HepG2 (cell line): ENCODE results near the gene PATL2. TPM values are rescaled to one million over a fixed set of nuclear protein-coding genes. Genes with fewer than 3 reads are reported as not detected.

ENCODE experiments used
- FOXA1 ChIP-seq, 2 experiments: fragments of 450-650 bp in 1 of 2; sonication (generic) in 1 of 2; formaldehyde crosslinking in 1 of 2; IDR thresholded peaks; 2 replicates each; pipeline versions ENCODE4 v1.4.0 to v1.6.1; 2016 to 2020; ENCODE audit warnings: missing genetic modification reagents in 1 of 2
- HCFC1 ChIP-seq: fragments of 150-350 bp; IDR thresholded peaks from 2 replicates; pipeline ENCODE4 v1.6.1; 2014; ENCODE audit warnings: low read depth, low read length
- HNRNPH1 ChIP-seq: fragments of 200-400 bp; formaldehyde crosslinking; optimal IDR thresholded peaks from 2 replicates; pipeline ENCODE3; 2017; ENCODE audit warnings: mild to moderate bottlenecking, low read depth, low read length
- NFIB ChIP-seq: sonication (generic); formaldehyde crosslinking; IDR thresholded peaks from 2 replicates; pipeline ENCODE4 v1.9.0; 2021; ENCODE audit warnings: missing genetic modification reagents, mild to moderate bottlenecking, borderline replicate concordance
- SOX5 ChIP-seq: IDR thresholded peaks from 2 replicates; pipeline ENCODE4 v1.6.1; 2016; ENCODE audit warnings: borderline replicate concordance
- SRSF1 ChIP-seq: fragments of 200-400 bp; formaldehyde crosslinking; optimal IDR thresholded peaks from 2 replicates; pipeline ENCODE3; 2017; ENCODE audit warnings: mild to moderate bottlenecking, low read depth, low read length, moderate library complexity
- TAF1 ChIP-seq: sonication (generic); formaldehyde crosslinking; IDR thresholded peaks from 2 replicates; pipeline ENCODE4 v1.4.0; 2020; ENCODE audit warnings: missing genetic modification reagents
- TP53 ChIP-seq: sonication (generic); formaldehyde crosslinking; conservative IDR thresholded peaks from 2 replicates; pipeline ENCODE4 v1.4.0; 2020; ENCODE audit warnings: missing genetic modification reagents
- ZBTB42 ChIP-seq: sonication (generic); formaldehyde crosslinking; IDR thresholded peaks from 2 replicates; pipeline ENCODE4 v1.5.0; 2020; ENCODE audit warnings: mild to moderate bottlenecking, missing genetic modification reagents
- ZNF207 ChIP-seq: fragments of 450-650 bp; IDR thresholded peaks from 2 replicates; pipeline ENCODE4 v1.6.1; 2016; ENCODE audit warnings: antibody characterized with exemption, borderline replicate concordance
- ZNF264 ChIP-seq: sonication (generic); formaldehyde crosslinking; IDR thresholded peaks from 2 replicates; pipeline ENCODE4 v1.4.0; 2020; ENCODE audit warnings: missing genetic modification reagents
- ZNF337 ChIP-seq: sonication (generic); formaldehyde crosslinking; IDR thresholded peaks from 2 replicates; pipeline ENCODE4 v1.5.1; 2020; ENCODE audit warnings: missing genetic modification reagents, low read depth, mild to moderate bottlenecking, borderline replicate concordance
- ZNF34 ChIP-seq: sonication (generic); formaldehyde crosslinking; IDR thresholded peaks from 2 replicates; pipeline ENCODE4 v1.4.0; 2020; ENCODE audit warnings: mild to moderate bottlenecking, missing genetic modification reagents, borderline replicate concordance
- ZNF703 ChIP-seq: sonication (generic); formaldehyde crosslinking; IDR thresholded peaks from 2 replicates; pipeline ENCODE4 v1.5.1; 2020; ENCODE audit warnings: missing genetic modification reagents, mild to moderate bottlenecking, moderate library complexity, borderline replicate concordance
- ZNF766 ChIP-seq: sonication (generic); formaldehyde crosslinking; IDR thresholded peaks from 2 replicates; pipeline ENCODE4 v1.5.0; 2020; ENCODE audit warnings: missing genetic modification reagents, borderline replicate concordance
- polyA plus RNA-seq, 8 experiments: library from polyadenylated mRNA; depleted of rRNA in 3 of 8; stranded (reverse) in 7 of 8; unstranded in 1 of 8; fragments of >200 nt; fragmentation: Illumina TruSeq in 4 of 8; extraction: Trizol in 4 of 8; gene quantifications; 2 replicates each; pipeline versions ENCODE4 v1.2.1 to v1.2.3, GENCODE V29; 2011 to 2016; ENCODE audit warnings: low read depth in 4 of 8, missing spikeins in 1 of 8, mixed read lengths in 1 of 8; ENCODE audit not compliant: insufficient read depth in 1 of 8
- total RNA-seq, 5 experiments: library from RNA; depleted of rRNA; stranded (reverse); fragments of >200 nt; fragmentation: Illumina TruSeq; extraction: Trizol; gene quantifications; 2 replicates each; pipeline ENCODE4 v1.2.3, GENCODE V29; 2016; ENCODE audit warnings: low read depth in 1 of 5
- TF ChIP-seq, protein P1 (sequence below): sonication (generic); formaldehyde crosslinking; IDR thresholded peaks from 2 replicates; pipeline ENCODE4 v1.4.0; 2020; ENCODE audit warnings: missing genetic modification reagents, borderline replicate concordance
- TF ChIP-seq, protein P2 (sequence below): sonication (generic); formaldehyde crosslinking; IDR thresholded peaks from 2 replicates; pipeline ENCODE4 v1.5.0; 2020; ENCODE audit warnings: mild to moderate bottlenecking, low read depth, missing genetic modification reagents, borderline replicate concordance
- TF ChIP-seq, protein P3 (sequence below): sonication (generic); formaldehyde crosslinking; IDR thresholded peaks from 2 replicates; pipeline ENCODE4 v1.4.0; 2020; ENCODE audit warnings: missing genetic modification reagents
- TF ChIP-seq, protein P4 (sequence below), 2 experiments: sonication (generic) in 1 of 2; formaldehyde crosslinking in 1 of 2; IDR thresholded peaks; 2 replicates each; pipeline versions ENCODE4 v1.5.1 to v1.6.1; 2011 to 2020; ENCODE audit warnings: borderline replicate concordance in 1 of 2, low read depth in 1 of 2, low read length in 1 of 2, mild to moderate bottlenecking in 1 of 2, missing genetic modification reagents in 1 of 2, moderate library complexity in 1 of 2
- TF ChIP-seq, protein P5 (sequence below): IDR thresholded peaks from 2 replicates; pipeline ENCODE4 v1.6.1; 2016; ENCODE audit warnings: mild to moderate bottlenecking, missing biosample characterization, missing genetic modification reagents

The PATL2 gene
- total and polyA plus RNA-seq, 2 of the 13 experiments (the other 11 are each of a cell fraction or from before 2014, with no cell fraction given): 0.15 to 0.53 TPM

DNA sequence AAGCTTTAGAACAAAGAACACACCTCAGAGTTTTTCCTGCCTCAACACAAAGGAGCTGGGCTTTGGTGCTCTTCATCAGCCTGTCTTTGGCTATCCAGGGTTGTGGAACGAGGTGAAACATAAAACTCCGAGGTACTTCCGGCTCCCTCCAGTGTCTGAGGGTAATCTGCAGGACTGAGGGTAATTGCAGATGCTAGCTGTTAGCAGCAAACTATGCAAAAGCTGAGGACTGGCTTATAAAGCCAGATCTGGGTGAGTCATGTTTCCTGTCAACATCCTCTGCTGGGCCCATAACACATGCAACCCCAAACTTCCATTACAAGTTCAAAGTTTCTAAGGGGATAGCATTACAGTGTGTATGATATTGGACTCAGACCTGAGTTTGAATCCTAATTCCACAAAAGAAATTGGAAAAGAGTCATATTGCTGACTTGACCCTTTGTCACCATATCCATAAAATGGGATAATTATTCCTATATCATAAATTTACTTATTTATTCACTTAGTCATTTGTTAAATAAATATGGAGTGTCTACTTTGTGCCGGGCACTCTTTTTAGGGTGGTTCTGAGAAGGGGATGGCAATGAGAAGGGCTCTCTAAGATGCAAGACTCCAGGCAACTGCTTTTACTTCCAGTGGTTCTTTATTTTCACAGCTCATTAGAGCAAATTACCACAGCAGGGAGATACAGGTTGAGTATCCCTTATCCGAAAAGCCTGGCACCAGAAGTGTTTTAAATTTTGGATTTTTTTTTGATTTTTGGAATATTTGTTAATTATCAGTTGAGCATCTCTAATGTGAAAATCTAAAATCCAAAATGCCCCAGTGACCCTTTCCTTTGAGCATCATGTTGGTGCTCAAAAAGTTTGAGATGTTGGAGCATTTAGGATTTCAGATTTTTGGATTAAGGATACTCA is 15.7 kb upstream of the PATL2 start (continued):
- TF ChIP-seq, protein P1, sequence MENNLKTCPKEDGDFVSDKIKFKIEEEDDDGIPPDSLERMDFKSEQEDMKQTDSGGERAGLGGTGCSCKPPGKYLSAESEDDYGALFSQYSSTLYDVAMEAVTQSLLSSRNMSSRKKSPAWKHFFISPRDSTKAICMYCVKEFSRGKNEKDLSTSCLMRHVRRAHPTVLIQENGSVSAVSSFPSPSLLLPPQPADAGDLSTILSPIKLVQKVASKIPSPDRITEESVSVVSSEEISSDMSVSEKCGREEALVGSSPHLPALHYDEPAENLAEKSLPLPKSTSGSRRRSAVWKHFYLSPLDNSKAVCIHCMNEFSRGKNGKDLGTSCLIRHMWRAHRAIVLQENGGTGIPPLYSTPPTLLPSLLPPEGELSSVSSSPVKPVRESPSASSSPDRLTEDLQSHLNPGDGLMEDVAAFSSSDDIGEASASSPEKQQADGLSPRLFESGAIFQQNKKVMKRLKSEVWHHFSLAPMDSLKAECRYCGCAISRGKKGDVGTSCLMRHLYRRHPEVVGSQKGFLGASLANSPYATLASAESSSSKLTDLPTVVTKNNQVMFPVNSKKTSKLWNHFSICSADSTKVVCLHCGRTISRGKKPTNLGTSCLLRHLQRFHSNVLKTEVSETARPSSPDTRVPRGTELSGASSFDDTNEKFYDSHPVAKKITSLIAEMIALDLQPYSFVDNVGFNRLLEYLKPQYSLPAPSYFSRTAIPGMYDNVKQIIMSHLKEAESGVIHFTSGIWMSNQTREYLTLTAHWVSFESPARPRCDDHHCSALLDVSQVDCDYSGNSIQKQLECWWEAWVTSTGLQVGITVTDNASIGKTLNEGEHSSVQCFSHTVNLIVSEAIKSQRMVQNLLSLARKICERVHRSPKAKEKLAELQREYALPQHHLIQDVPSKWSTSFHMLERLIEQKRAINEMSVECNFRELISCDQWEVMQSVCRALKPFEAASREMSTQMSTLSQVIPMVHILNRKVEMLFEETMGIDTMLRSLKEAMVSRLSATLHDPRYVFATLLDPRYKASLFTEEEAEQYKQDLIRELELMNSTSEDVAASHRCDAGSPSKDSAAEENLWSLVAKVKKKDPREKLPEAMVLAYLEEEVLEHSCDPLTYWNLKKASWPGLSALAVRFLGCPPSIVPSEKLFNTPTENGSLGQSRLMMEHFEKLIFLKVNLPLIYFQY: no peak
- TF ChIP-seq TAF1 (CRISPR knock-in tag) (no peak), ZNF34 (CRISPR knock-in tag) (no peak), ZNF337 (CRISPR knock-in tag) (no peak), HNRNPH1 (no peak), ZNF207 (no peak), ZBTB42 (CRISPR knock-in tag) (no peak), SOX5 (CRISPR knock-in tag) (peak; percentile 11; the same call in 1 of the 2 replicates), FOXA1 (IDR thresholded peaks at IDR 0.05) (no peak), FOXA1 (CRISPR knock-in tag; IDR thresholded peaks at IDR 0.05) (peak; percentile 71; the same call in 1 of the 2 replicates), ZNF766 (CRISPR knock-in tag) (no peak), HCFC1 (no peak), TP53 (CRISPR knock-in tag) (no peak), ZNF703 (no peak), NFIB (no peak), ZNF264 (no peak), SRSF1 (no peak)
- TF ChIP-seq, protein P2, sequence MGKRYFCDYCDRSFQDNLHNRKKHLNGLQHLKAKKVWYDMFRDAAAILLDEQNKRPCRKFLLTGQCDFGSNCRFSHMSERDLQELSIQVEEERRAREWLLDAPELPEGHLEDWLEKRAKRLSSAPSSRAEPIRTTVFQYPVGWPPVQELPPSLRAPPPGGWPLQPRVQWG (CRISPR knock-in tag): no peak
- TF ChIP-seq, protein P3, sequence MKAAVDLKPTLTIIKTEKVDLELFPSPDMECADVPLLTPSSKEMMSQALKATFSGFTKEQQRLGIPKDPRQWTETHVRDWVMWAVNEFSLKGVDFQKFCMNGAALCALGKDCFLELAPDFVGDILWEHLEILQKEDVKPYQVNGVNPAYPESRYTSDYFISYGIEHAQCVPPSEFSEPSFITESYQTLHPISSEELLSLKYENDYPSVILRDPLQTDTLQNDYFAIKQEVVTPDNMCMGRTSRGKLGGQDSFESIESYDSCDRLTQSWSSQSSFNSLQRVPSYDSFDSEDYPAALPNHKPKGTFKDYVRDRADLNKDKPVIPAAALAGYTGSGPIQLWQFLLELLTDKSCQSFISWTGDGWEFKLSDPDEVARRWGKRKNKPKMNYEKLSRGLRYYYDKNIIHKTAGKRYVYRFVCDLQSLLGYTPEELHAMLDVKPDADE (CRISPR knock-in tag): no peak
- TF ChIP-seq, protein P4, sequence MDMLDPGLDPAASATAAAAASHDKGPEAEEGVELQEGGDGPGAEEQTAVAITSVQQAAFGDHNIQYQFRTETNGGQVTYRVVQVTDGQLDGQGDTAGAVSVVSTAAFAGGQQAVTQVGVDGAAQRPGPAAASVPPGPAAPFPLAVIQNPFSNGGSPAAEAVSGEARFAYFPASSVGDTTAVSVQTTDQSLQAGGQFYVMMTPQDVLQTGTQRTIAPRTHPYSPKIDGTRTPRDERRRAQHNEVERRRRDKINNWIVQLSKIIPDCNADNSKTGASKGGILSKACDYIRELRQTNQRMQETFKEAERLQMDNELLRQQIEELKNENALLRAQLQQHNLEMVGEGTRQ (IDR thresholded peaks at IDR 0.05; ENCODE audit: low read depth, low read length): no peak
- TF ChIP-seq, protein P4 (CRISPR knock-in tag; IDR thresholded peaks at IDR 0.05; ENCODE audit: borderline replicate concordance): no peak
- TF ChIP-seq, protein P5, sequence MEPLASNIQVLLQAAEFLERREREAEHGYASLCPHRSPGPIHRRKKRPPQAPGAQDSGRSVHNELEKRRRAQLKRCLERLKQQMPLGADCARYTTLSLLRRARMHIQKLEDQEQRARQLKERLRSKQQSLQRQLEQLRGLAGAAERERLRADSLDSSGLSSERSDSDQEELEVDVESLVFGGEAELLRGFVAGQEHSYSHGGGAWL: no peak
